ENCODE results near the gene EPB41.
"Not testable (repeated sequence)": the region's sequence is repeated elsewhere in the genome, so short reads cannot be mapped to it uniquely, and the experiment has no call there.

The EPB41 gene

DNA sequence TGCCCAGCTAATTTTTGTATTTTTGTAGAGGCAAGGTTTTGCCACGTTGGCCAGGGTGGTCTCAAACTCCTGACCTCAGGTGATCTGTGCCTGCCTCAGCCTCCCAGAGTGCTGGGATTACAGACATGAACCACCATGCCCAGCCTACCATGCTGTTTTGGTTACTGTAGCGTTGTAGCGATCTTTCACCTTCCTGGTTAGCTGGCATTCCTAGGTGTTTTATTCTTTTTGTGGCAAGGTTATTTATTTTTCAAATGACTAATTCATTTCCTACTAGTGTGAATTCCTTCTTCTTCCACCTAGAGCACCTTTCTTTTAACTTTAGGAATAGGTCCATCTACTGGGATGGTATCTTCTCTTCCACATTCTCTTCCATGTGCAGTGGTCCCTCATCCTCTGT lies 180.1 kb downstream of the EPB41 start:
- peaks cover 6% of the 10 kb centered on the region for H3K9me3 Mint-ChIP-seq
- H3K36me3 Mint-ChIP-seq (ENCODE audit: low read depth) = peaks cover 40% of the 10 kb centered on the region
- no peak overlapping the region for H3K27ac Mint-ChIP-seq
- H3K4me1 Mint-ChIP-seq (ENCODE audit: low read depth) = peaks cover 5% of the 10 kb centered on the region
- no peaks in the 10 kb centered on the region for H3K27me3 Mint-ChIP-seq (ENCODE audit: low read depth)
- H3K4me3 Mint-ChIP-seq = no peak overlapping the region

GRCh38 chr1:29094954-29095353 lies 180.6 kb downstream of the EPB41 start:
- Mint-ChIP-seq H3K36me3 (ENCODE audit: low read depth) (peaks cover 40% of the 10 kb centered on the region), H3K9me3 (peaks cover 6% of the 10 kb centered on the region), H3K27me3 (ENCODE audit: low read depth) (no peaks in the 10 kb centered on the region), H3K4me3 (no peak overlapping the region), H3K4me1 (ENCODE audit: low read depth) (peaks cover 5% of the 10 kb centered on the region), H3K27ac (no peak overlapping the region)

DNA sequence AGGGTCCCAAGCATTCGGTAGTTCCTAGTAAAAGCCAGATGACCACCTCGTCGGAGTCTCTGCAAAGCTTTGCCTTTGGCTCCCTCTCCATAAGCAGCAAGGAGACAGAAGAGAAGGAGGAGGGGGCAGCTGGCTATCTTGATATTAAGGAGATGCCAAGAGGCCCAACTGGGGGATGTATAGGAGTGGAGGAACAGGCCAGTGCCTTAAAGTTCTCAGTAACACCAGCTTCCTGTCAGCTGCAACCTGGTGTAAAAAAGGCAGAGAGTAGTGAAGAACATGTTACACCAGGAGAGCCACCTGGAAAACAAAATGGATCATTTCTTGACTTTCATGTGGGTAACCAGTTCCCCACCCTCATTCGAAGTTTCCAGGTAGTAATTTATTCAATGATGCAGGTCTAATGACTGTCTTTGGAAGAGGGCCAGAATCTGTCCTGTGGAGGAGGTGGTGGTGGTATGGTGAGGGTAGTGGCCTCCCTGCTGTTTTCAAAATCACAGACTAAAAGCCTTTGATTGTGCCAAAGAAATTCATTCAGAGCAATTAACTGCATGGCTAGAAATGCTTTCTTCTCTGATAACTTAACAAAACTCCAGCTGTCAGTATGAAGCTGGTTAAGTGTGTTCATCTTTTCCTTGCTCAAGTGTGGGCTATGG lies 182.0 kb downstream of the EPB41 start:
- Mint-ChIP-seq H3K4me1 (ENCODE audit: low read depth) (peaks cover 5% of the 10 kb centered on the region), H3K9me3 (peaks cover 6% of the 10 kb centered on the region), H3K4me3 (no peak overlapping the region), H3K27ac (no peak overlapping the region), H3K36me3 (ENCODE audit: low read depth) (peaks cover 34% of the 10 kb centered on the region), H3K27me3 (ENCODE audit: low read depth) (no peaks in the 10 kb centered on the region)

GRCh38 chr1:29099286-29099685 lies 184.9 kb downstream of the EPB41 start:
- H3K4me3 Mint-ChIP-seq = no peak overlapping the region
- H3K9me3 Mint-ChIP-seq = no peaks in the 10 kb centered on the region
- H3K27me3 Mint-ChIP-seq (ENCODE audit: low read depth) = no peaks in the 10 kb centered on the region
- H3K36me3 Mint-ChIP-seq (ENCODE audit: low read depth) = peaks cover 24% of the 10 kb centered on the region
- H3K4me1 Mint-ChIP-seq (ENCODE audit: low read depth) = peaks cover 5% of the 10 kb centered on the region
- H3K27ac Mint-ChIP-seq = no peak overlapping the region

- no peak overlapping the region for H3K4me3 Mint-ChIP-seq
- no peaks in the 10 kb centered on the region for H3K27me3 Mint-ChIP-seq (ENCODE audit: low read depth)
- H3K27ac Mint-ChIP-seq = no peak overlapping the region
- peaks cover 24% of the 10 kb centered on the region for H3K36me3 Mint-ChIP-seq (ENCODE audit: low read depth)
- no peaks in the 10 kb centered on the region for H3K9me3 Mint-ChIP-seq
- peaks cover 5% of the 10 kb centered on the region for H3K4me1 Mint-ChIP-seq (ENCODE audit: low read depth)
These were observed 186.1 kb downstream of the EPB41 start for GRCh38 chr1:29100487-29100886.

DNA sequence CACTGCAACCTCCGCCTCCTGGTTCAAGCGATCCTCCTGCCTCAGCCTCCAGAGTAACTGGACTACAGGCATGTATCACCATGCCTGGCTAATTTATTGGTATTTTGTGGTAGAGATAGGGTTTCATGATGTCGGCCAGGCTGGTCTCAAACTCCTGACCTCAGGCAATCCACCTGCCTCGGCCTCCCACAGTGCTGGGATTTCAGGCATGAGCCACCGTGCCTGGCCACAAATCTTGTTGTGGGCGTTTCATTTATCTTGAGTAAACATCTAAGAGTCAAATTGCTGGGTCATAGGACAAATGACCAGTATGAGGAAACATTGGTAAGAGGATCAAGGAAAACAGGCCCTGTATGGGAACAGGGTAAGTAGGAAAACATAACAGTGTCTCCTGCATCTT lies 191.5 kb downstream of the EPB41 start:
- H3K4me3 Mint-ChIP-seq = no peak overlapping the region
- peaks cover 14% of the 10 kb centered on the region for H3K36me3 Mint-ChIP-seq (ENCODE audit: low read depth)
- no peaks in the 10 kb centered on the region for H3K27me3 Mint-ChIP-seq (ENCODE audit: low read depth)
- H3K27ac Mint-ChIP-seq = no peak overlapping the region
- H3K9me3 Mint-ChIP-seq = no peaks in the 10 kb centered on the region
- no peaks in the 10 kb centered on the region for H3K4me1 Mint-ChIP-seq (ENCODE audit: low read depth)

DNA sequence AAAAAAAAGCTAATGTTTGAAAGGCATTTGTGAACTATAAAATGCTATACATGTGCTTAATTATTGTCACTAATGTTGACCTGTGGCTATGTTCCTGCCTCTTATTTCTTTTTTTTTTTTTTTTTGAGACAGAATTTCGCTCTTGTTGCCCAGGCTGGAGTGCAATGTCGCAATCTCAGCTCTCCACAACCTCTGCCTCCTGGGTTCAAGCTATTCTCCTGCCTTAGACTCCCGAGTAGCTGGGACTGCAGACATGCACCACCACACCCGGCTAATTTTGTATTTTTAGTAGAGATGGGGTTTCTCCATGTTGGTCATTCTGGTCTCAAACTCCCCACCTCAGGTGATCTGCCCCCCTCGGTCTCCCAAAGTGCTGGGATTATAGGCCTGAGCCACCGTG lies 193.7 kb downstream of the EPB41 start:
- H3K27ac Mint-ChIP-seq; H3K4me3 Mint-ChIP-seq; H3K27me3 Mint-ChIP-seq (ENCODE audit: low read depth); H3K4me1 Mint-ChIP-seq (ENCODE audit: low read depth); H3K9me3 Mint-ChIP-seq: not testable (repeated sequence)
- H3K36me3 Mint-ChIP-seq (ENCODE audit: low read depth) = peaks cover 18% of the 10 kb centered on the region

DNA sequence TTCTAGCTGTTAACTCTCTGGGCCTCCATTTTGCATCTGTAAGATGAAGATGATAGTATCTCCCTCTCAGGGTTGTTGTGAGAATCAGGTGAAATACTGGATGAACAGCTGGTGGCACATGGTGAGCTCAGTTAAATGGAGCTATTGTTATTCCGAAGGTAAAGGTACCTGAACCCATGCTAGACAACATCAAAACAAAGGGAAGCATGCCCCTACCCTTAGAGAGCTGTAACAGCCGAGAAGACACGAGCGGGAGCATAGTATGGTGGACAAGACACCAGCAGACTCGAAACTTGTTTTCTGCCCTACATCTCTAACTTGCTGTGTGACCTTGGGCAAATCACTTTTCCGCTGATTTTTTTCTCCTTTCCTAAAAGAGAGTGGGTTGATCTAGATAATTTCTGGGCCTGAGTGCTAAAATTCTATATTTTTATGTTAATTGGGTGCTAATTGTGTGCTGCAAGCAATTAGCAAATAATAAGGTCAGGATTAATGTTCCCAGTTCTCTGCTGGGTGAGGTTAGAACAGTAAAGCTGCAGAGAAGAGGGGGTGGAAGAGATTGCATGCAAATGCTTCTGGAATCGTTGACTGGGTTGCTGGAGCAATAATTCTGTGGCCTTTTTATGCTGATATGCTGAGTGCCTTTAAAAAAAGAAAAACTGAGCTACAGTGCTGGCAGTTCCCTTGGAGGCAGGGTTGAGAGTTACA lies 198.5 kb downstream of the EPB41 start:
- H3K27ac Mint-ChIP-seq = no peak overlapping the region
- no peaks in the 10 kb centered on the region for H3K27me3 Mint-ChIP-seq (ENCODE audit: low read depth)
- H3K36me3 Mint-ChIP-seq (ENCODE audit: low read depth) = peaks cover 28% of the 10 kb centered on the region
- no peak overlapping the region for H3K4me3 Mint-ChIP-seq
- H3K4me1 Mint-ChIP-seq (ENCODE audit: low read depth) = no peaks in the 10 kb centered on the region
- no peaks in the 10 kb centered on the region for H3K9me3 Mint-ChIP-seq

DNA sequence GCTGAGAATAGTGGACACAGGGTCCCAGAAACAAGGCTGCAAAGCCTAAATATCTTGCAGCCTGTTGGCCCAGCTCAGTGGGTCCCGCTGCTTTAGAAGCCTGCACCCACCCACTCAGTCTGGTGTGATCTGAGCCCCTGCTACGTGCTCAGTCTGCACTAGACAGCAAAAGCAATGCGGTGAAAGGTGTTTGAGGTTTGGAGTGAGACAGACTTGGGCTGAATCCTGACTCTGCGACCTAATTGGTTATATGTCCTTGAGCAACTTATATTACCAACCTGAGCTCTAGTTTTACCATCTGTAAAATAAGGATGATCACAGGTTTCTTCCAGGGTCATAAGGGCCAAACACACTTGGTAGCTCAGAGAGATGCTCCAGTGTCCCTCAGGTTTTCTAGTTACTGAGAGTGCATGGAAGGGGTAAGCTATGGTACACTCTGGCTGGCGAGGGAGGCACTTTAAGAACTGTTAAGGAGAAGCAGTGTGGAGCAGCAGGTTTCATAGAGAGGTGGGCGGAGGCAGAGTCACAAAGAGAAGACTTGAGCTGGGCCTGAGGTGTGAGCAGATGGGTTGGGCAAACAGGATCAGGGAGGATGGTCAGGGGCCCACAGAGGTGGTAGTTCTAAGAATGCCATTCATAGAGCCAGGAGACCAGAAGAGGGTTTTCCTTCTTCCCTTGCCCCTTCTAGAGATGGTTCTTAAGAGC lies 199.2 kb downstream of the EPB41 start:
- Mint-ChIP-seq H3K27me3 (ENCODE audit: low read depth) (no peaks in the 10 kb centered on the region), H3K4me1 (ENCODE audit: low read depth) (no peaks in the 10 kb centered on the region), H3K9me3 (no peaks in the 10 kb centered on the region), H3K27ac (peak overlapping the region; percentile 16), H3K36me3 (ENCODE audit: low read depth) (peaks cover 31% of the 10 kb centered on the region), H3K4me3 (no peak overlapping the region)

DNA sequence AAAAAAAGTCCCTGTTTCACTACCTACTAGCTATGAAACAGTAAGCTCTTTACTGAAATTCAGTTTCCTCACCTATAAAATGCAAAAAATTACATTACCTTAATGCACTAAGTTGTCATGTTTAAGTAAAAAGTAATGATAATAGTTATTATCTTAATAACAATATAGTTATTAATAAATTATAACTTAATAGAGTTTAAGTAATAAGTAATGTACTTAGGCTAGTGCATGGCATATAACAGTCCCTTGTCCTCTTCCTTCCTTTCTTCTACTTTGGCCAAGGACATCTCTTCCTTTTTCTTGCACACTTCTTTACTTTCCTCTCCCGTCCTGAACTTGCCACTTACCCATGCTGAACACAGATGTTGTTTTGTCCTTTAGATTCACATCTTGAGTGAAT lies 200.3 kb downstream of the EPB41 start:
- H3K36me3 Mint-ChIP-seq (ENCODE audit: low read depth) = peaks cover 35% of the 10 kb centered on the region
- H3K27me3 Mint-ChIP-seq (ENCODE audit: low read depth) = peaks cover under 1% of the 10 kb centered on the region
- H3K4me3 Mint-ChIP-seq = no peak overlapping the region
- no peaks in the 10 kb centered on the region for H3K4me1 Mint-ChIP-seq (ENCODE audit: low read depth)
- no peaks in the 10 kb centered on the region for H3K9me3 Mint-ChIP-seq
- no peak overlapping the region for H3K27ac Mint-ChIP-seq

DNA sequence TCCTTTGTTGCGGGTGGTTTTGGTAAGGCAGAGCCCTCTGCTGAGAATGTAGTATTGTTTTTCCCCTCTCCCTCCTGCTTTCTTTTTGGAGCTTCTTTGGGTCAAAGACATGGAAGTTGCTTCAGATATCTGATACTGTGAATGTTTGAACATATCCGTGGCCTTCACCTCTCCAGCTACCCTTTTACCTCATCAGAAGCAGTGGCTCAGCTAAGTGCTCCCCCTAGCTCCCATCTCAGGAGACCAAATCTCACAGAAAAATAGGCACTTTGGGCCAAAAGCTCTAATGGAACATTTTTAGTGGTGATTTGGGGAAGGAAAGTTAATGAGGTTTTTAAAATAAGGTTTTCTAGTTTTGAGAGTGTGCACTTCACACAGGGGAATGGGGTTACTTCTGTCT lies 203.0 kb downstream of the EPB41 start:
- H3K4me1 Mint-ChIP-seq (ENCODE audit: low read depth) = no peaks in the 10 kb centered on the region
- H3K27ac Mint-ChIP-seq = no peak overlapping the region
- no peaks in the 10 kb centered on the region for H3K9me3 Mint-ChIP-seq
- peaks cover 14% of the 10 kb centered on the region for H3K27me3 Mint-ChIP-seq (ENCODE audit: low read depth)
- no peak overlapping the region for H3K4me3 Mint-ChIP-seq
- peaks cover 30% of the 10 kb centered on the region for H3K36me3 Mint-ChIP-seq (ENCODE audit: low read depth)

DNA sequence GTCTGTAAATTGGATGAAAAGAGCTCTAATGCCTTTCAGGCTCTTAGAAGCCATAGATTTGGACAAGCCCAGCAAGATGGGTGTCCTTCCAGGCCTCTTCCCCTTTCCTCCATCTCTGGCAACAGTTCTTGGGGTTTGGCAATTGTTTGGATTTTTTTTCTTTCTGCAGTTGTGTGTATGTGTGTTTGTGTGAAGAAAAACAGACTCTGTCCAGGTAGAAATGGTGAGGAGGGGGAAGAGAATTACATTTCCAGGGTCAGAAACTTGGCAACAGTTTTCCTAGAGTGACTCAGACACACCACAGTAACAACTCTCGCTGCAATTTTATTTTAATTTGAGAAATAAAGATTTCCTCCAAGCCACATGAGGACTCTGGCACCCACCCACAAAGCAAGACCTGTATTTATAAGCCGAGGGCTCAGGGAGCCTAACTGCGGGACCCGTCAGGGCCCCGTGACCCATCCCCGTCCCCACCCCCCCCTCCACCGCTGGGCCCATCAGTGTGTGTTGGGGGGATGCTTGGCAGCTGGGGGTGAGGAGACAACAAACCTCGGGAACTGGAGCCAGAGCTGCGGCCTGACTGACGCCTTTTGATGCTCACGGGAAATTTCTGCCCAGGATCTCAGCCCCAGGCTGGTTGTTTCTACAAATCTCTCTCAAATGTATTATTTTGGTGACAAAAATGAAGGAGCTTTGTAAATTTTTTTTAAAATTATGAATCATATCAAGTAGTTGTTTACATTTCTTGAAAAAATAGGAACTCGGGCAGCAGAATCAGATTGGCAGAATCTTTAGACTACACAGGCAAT lies 205.0 kb downstream of the EPB41 start:
- Mint-ChIP-seq H3K27me3 (ENCODE audit: low read depth) (peaks cover 20% of the 10 kb centered on the region), H3K27ac (no peak overlapping the region), H3K4me3 (no peak overlapping the region), H3K4me1 (ENCODE audit: low read depth) (no peaks in the 10 kb centered on the region), H3K9me3 (no peaks in the 10 kb centered on the region), H3K36me3 (ENCODE audit: low read depth) (peaks cover 21% of the 10 kb centered on the region)

GRCh38 chr1:29120367-29120766 lies 206.0 kb downstream of the EPB41 start:
- H3K27me3 Mint-ChIP-seq (ENCODE audit: low read depth) = peaks cover 23% of the 10 kb centered on the region
- H3K9me3 Mint-ChIP-seq = no peaks in the 10 kb centered on the region
- H3K4me3 Mint-ChIP-seq = no peak overlapping the region
- peaks cover 2% of the 10 kb centered on the region for H3K4me1 Mint-ChIP-seq (ENCODE audit: low read depth)
- peaks cover 20% of the 10 kb centered on the region for H3K36me3 Mint-ChIP-seq (ENCODE audit: low read depth)
- H3K27ac Mint-ChIP-seq = no peak overlapping the region

- peaks cover 23% of the 10 kb centered on the region for H3K36me3 Mint-ChIP-seq (ENCODE audit: low read depth)
- H3K4me3 Mint-ChIP-seq = no peak overlapping the region
- no peaks in the 10 kb centered on the region for H3K9me3 Mint-ChIP-seq
- H3K4me1 Mint-ChIP-seq (ENCODE audit: low read depth) = peaks cover 6% of the 10 kb centered on the region
- no peak overlapping the region for H3K27ac Mint-ChIP-seq
- H3K27me3 Mint-ChIP-seq (ENCODE audit: low read depth) = peaks cover 29% of the 10 kb centered on the region
These were observed 206.6 kb downstream of the EPB41 start for GRCh38 chr1:29120947-29121485.

Measured in T-helper 1 cell treated with Interleukin-12 subunit alpha and Interleukin-12 subunit beta and Interleukin-4 antibody, amounts not matched to agents 30 μg/mL and 1 μg/mL, for 36 hours (primary cell).